Vagina (tissue), 2 donors: ENCODE results near the gene ZFX.

Experiments used
- CTCF ChIP-seq, 3 experiments: fragments of 450-650 bp in 2 of 3; fragments of 200-600 bp in 1 of 3; sonication (generic) in 1 of 3; IDR thresholded peaks; one replicate each; pipeline ENCODE4 v1.5.1; 2017 to 2019; ENCODE audit warnings: antibody characterized with exemption in 3 of 3, mild to moderate bottlenecking in 2 of 3, moderate library complexity in 2 of 3
- POLR2A ChIP-seq, 2 donors: fragments of 450-650 bp; IDR thresholded peaks; one replicate each; pipeline ENCODE4 v1.6.1; 2017; ENCODE audit warnings: antibody characterized with exemption in 2 of 2, mild to moderate bottlenecking in 2 of 2, moderate library complexity in 2 of 2
- POLR2AphosphoS5 ChIP-seq, 2 donors: sonication (generic); formaldehyde crosslinking; IDR thresholded peaks; one replicate each; pipeline ENCODE4 v1.9.0; 2017; ENCODE audit warnings: antibody characterized with exemption in 2 of 2, mild to moderate bottlenecking in 2 of 2, low read depth in 1 of 2; ENCODE audit not compliant: insufficient read depth in 1 of 2

GRCh38 chrX:24229400-24229879, 79.9 kb downstream of the ZFX start:
- TF ChIP-seq POLR2AphosphoS5 (IDR thresholded peaks at IDR 0.05; ENCODE audit: insufficient read depth in 1 of 2, low read depth in 1 of 2) (no peak), CTCF (IDR thresholded peaks at IDR 0.05) (no peak), POLR2A (IDR thresholded peaks at IDR 0.05) (no peak)
